ENCODE results near the gene YTHDF1.

- TF ChIP-seq POLR2A (IDR thresholded peaks at IDR 0.05) = no peak
- no peak for TF ChIP-seq CTCF (IDR thresholded peaks at IDR 0.05)
- no peak for TF ChIP-seq POLR2AphosphoS5 (IDR thresholded peaks at IDR 0.05)
- TF ChIP-seq EP300 (IDR thresholded peaks at IDR 0.05) = no peak
Observed at GRCh38 chr20:63147532-63147931, 68.4 kb downstream of the YTHDF1 start.
